ENCODE results near the gene PLEKHH3. TPM values are rescaled to one million over a fixed set of nuclear protein-coding genes. Genes with fewer than 3 reads are reported as not detected.

Gene PLEKHH3
- polyA plus RNA-seq, 1 of the 3 experiments (the other 2 are of a cell fraction) = 12.8 TPM

GRCh38 chr17:42681976-42682721, 5.4 kb upstream of the PLEKHH3 start, which contains the start of gene CNTNAP1:
Gene CNTNAP1, plus strand, starts transcription at chr17:42682531. Its CDS starts 299 bp downstream, at chr17:42682830.
- Histone ChIP-seq H3K9me2 (no peaks in the 10 kb centered on the region), H3K9me3 (no peaks in the 10 kb centered on the region), H3K36me3 (replicated peaks in 1 of 2; ENCODE audit: control insufficient read depth in 1 of 2, insufficient read depth in 2 of 2, low read length in 1 of 2) (peaks cover 0 to 14% of the 10 kb centered on the region in 2 experiments), H3K4me3 (ENCODE audit: low read depth in 2 of 2, low read length in 1 of 2) (peak within 1 kb of the TSS; percentile 65 to 71), H2AFZ (ENCODE audit: low read depth) (peak within 1 kb of the TSS; percentile 87), H3K4me1 (ENCODE audit: control insufficient read depth in 1 of 2, insufficient read depth in 2 of 2, low read depth in 1 of 2, low read length in 1 of 2) (peaks cover 10 to 44% of the 10 kb centered on the region in 2 experiments), H3K27ac (ENCODE audit: low read depth in 2 of 2, low read length in 1 of 2) (peak within 1 kb of the TSS; percentile 56 to 92), H3K9ac (peak within 1 kb of the TSS; percentile 64), H4K20me1 (ENCODE audit: insufficient read depth) (no peaks in the 10 kb centered on the region), H3K79me2 (ENCODE audit: insufficient read depth) (peaks cover 5% of the 10 kb centered on the region), H3K4me2 (peak within 1 kb of the TSS; percentile 90), H3F3A (replicated peaks; ENCODE audit: insufficient read depth) (peaks cover 33% of the 10 kb centered on the region), H3K27me3 (ENCODE audit: insufficient read depth) (no peaks in the 10 kb centered on the region)
- POLR2A ChIA-PET = interaction anchor here (1.1 to 2.6 kb wide), 4 partner anchors 9 to 104 kb away, joined by 3 to 16 read pairs (median 4); partner anchors contain the start of gene PSMC3IP
- CTCF ChIA-PET = interaction anchor here (0.8 to 4.2 kb wide), 3 partner anchors 64 to 105 kb away, joined by 3 to 47 read pairs (median 13); partner anchors contain the start of gene PSMC3IP
- WGBS (ENCODE audit: low lambda C conversion rate) = 24% methylated on average over 22 of the region's 22 CpGs
- peak; percentile 90 for DNase-seq
- TF ChIP-seq, protein P1, sequence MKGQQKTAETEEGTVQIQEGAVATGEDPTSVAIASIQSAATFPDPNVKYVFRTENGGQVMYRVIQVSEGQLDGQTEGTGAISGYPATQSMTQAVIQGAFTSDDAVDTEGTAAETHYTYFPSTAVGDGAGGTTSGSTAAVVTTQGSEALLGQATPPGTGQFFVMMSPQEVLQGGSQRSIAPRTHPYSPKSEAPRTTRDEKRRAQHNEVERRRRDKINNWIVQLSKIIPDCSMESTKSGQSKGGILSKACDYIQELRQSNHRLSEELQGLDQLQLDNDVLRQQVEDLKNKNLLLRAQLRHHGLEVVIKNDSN (IDR thresholded peaks at IDR 0.05; ENCODE audit: borderline replicate concordance, low read depth) = no peak
- no peak for TF ChIP-seq FOXM1 (IDR thresholded peaks at IDR 0.05; ENCODE audit: low read depth)
- no peak for TF ChIP-seq FOSL2 (IDR thresholded peaks at IDR 0.05; ENCODE audit: borderline replicate concordance, low read depth)
- TF ChIP-seq CHD2 (IDR thresholded peaks at IDR 0.05; ENCODE audit: low read length, partially characterized antibody) = peak; percentile 45
- no peak for TF ChIP-seq FOXJ3 (CRISPR knock-in tag; IDR thresholded peaks at IDR 0.05)
- TF ChIP-seq EP300 (IDR thresholded peaks at IDR 0.05; ENCODE audit: borderline replicate concordance in 1 of 2, low read depth in 1 of 2, low read length in 1 of 2) = peak in 1 of 2 experiments; percentile 20; a peak in 1 of 4 replicates
- TF ChIP-seq NFIC (IDR thresholded peaks at IDR 0.05; ENCODE audit: borderline replicate concordance) = peak; percentile 39
- TF ChIP-seq, protein P2, sequence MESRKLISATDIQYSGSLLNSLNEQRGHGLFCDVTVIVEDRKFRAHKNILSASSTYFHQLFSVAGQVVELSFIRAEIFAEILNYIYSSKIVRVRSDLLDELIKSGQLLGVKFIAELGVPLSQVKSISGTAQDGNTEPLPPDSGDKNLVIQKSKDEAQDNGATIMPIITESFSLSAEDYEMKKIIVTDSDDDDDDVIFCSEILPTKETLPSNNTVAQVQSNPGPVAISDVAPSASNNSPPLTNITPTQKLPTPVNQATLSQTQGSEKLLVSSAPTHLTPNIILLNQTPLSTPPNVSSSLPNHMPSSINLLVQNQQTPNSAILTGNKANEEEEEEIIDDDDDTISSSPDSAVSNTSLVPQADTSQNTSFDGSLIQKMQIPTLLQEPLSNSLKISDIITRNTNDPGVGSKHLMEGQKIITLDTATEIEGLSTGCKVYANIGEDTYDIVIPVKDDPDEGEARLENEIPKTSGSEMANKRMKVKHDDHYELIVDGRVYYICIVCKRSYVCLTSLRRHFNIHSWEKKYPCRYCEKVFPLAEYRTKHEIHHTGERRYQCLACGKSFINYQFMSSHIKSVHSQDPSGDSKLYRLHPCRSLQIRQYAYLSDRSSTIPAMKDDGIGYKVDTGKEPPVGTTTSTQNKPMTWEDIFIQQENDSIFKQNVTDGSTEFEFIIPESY (IDR thresholded peaks at IDR 0.05; ENCODE audit: borderline replicate concordance, low read depth) = no peak
- no peak for TF ChIP-seq EZH2phosphoT487 (IDR thresholded peaks at IDR 0.05; ENCODE audit: borderline replicate concordance, low read depth)
- no peak for TF ChIP-seq SMC3 (IDR thresholded peaks at IDR 0.05; ENCODE audit: low read depth, low read length)
- TF ChIP-seq, protein P3, sequence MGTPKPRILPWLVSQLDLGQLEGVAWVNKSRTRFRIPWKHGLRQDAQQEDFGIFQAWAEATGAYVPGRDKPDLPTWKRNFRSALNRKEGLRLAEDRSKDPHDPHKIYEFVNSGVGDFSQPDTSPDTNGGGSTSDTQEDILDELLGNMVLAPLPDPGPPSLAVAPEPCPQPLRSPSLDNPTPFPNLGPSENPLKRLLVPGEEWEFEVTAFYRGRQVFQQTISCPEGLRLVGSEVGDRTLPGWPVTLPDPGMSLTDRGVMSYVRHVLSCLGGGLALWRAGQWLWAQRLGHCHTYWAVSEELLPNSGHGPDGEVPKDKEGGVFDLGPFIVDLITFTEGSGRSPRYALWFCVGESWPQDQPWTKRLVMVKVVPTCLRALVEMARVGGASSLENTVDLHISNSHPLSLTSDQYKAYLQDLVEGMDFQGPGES (IDR thresholded peaks at IDR 0.05; ENCODE audit: low read depth, low read length) = no peak
- TF ChIP-seq MXI1 (IDR thresholded peaks at IDR 0.05; ENCODE audit: low read depth, low read length) = peak; percentile 85
- peak; percentile 23; the same call in 1 of the 2 replicates for TF ChIP-seq TCF12 (IDR thresholded peaks at IDR 0.05)
- TF ChIP-seq SIN3A (IDR thresholded peaks at IDR 0.05; ENCODE audit: borderline replicate concordance, low read depth, low read length) = no peak
- peak; percentile 79 for TF ChIP-seq MAX (IDR thresholded peaks at IDR 0.05; ENCODE audit: low read depth)
- peak; percentile 37; the same call in 1 of the 2 replicates for TF ChIP-seq RCOR1 (IDR thresholded peaks at IDR 0.05; ENCODE audit: low read length)
- TF ChIP-seq YY1 (IDR thresholded peaks at IDR 0.05; ENCODE audit: low read depth) = peak; percentile 27; the same call in 1 of the 2 replicates
- TF ChIP-seq TEAD4 (IDR thresholded peaks at IDR 0.05; ENCODE audit: borderline replicate concordance, insufficient read depth) = 0 out of 2 replicates have a peak, but pooled peaks have one; percentile 20
- TF ChIP-seq POLR2AphosphoS5 (IDR thresholded peaks at IDR 0.05; ENCODE audit: low read depth, low read length) = peak; percentile 61; the same call in 1 of the 2 replicates
- peak; percentile 89 for TF ChIP-seq NRF1 (IDR thresholded peaks at IDR 0.05; ENCODE audit: low read depth, low read length)
- 0 out of 2 replicates have a peak, but pooled peaks have one; percentile 40 for TF ChIP-seq TAF1 (IDR thresholded peaks at IDR 0.05; ENCODE audit: borderline replicate concordance, low read depth, low read length)
- TF ChIP-seq, protein P4, sequence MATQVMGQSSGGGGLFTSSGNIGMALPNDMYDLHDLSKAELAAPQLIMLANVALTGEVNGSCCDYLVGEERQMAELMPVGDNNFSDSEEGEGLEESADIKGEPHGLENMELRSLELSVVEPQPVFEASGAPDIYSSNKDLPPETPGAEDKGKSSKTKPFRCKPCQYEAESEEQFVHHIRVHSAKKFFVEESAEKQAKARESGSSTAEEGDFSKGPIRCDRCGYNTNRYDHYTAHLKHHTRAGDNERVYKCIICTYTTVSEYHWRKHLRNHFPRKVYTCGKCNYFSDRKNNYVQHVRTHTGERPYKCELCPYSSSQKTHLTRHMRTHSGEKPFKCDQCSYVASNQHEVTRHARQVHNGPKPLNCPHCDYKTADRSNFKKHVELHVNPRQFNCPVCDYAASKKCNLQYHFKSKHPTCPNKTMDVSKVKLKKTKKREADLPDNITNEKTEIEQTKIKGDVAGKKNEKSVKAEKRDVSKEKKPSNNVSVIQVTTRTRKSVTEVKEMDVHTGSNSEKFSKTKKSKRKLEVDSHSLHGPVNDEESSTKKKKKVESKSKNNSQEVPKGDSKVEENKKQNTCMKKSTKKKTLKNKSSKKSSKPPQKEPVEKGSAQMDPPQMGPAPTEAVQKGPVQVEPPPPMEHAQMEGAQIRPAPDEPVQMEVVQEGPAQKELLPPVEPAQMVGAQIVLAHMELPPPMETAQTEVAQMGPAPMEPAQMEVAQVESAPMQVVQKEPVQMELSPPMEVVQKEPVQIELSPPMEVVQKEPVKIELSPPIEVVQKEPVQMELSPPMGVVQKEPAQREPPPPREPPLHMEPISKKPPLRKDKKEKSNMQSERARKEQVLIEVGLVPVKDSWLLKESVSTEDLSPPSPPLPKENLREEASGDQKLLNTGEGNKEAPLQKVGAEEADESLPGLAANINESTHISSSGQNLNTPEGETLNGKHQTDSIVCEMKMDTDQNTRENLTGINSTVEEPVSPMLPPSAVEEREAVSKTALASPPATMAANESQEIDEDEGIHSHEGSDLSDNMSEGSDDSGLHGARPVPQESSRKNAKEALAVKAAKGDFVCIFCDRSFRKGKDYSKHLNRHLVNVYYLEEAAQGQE (IDR thresholded peaks at IDR 0.05; ENCODE audit: low read depth, low read length) = 0 out of 2 replicates have a peak, but pooled peaks have one; percentile 7
- TF ChIP-seq RXRA (IDR thresholded peaks at IDR 0.05; ENCODE audit: borderline replicate concordance, low read depth) = peak; percentile 28; the same call in 1 of the 2 replicates
